ENCODE data around the gene ESPN.

Gene ESPN

DNA sequence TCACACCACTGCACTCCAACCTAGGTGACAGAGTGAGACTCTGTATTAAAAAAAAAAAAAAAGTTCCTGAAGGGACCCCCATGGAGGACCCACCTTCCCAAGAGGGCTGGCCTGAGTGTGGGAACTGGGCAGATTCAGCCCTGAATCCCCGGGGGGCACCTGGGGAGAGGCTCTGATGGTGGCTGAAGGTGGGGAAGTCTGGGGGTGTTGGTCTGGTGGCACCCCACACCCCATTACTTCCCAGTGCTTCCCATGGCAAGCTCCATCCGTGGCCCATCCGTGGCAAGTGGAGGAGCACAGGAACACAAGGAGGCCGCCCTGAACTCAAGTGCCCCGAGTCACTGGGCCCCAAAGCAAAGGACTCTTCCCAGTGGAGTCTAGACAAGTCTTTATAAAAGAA is 42.2 kb downstream of the ESPN start:
- FAIRE-seq, result no peak

GRCh38 chr1:6467224-6467623 is 42.6 kb downstream of the ESPN start:
- no peak for FAIRE-seq

GRCh38 chr1:6467744-6468688 is 43.4 kb downstream of the ESPN start:
- no peak for FAIRE-seq

- FAIRE-seq, result no peak
These were observed 44.3 kb downstream of the ESPN start for GRCh38 chr1:6468729-6469461.

GRCh38 chr1:6470132-6471085 is 45.8 kb downstream of the ESPN start:
- no peak for FAIRE-seq

DNA sequence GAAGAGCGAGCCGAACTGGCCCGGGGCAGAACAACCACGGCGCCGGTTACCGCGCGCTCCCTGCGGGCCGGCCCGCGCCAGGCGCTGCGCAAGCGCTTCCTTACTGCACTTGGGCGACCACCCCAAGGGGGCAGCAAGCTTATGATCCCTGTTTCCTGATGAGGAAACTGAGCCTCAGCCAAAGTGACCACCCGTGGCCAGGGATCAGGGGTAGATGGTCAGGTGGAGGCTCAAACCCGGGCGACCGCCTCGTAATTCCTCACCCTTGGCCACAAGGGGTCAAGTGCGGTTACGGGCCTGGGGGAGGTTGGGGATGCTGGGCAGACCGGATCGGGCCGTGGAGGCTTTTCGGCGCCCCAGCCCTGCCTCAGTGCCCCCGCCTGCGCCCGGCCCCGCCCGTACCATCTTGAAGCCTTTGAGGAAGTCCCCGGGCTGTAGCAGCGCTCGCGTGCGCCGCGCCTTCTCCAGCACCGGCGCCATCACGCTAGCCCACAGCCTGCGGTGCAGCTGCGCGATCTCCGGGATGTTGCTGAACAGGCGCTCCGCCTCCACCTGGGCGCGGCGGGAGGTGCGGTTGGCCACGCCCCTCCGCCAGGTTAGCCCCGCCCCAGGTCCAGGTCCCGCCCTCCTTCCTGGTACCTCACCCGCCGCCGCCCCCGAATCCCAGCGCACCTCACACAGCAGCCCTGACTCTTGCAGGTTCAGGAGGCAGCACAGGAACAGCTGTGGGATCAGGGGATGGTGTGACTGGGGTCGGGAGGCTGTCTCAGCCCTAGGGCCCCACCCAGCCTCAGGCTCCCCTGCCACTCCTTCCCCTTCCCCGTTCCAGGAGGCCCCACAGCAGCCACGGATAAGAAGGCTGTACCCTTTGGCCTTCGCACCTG is 46.8 kb downstream of the ESPN start:
- FAIRE-seq, result no peak

DNA sequence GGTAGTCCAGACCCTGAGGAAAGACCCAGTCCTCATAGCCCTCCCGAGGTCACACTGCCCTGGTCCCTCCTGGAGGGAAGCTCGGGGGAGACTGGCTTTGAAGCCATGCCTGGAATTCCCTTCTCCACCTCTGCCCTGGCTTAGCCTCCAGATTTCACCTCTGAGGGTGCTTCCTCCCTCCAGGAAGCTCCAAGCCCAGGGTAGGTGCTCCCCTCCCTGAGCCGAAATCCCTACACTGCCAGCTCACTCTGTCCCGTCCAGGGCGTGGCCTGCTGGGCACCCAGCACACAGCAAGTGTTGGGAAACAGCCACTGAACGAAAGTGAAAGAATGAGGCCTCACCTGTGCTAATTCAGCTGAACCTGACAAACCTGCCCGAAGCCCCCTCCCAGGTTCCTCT is 47.4 kb downstream of the ESPN start:
- no peak for FAIRE-seq

DNA sequence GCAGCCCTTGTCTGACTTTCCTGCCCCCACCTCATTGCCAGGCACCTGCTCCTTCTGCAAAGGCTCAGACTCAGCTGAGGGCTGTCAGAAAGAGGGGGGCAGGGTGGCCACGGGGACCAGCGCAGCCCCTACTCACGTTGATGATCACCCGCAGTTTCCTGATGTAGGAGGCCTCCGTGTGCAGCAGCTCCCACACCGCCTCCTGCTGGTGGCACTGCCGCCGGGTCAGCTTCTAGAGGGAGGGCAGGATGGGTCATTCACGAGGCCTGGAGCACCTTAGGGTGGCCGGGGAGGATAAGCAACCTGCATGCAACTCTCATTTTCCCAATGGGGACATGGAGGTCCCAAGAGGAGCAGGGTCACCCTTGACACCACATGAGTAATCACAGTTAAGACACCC is 47.8 kb downstream of the ESPN start:
- no peak for FAIRE-seq

GRCh38 chr1:6473156-6473555 is 48.6 kb downstream of the ESPN start:
- FAIRE-seq, result no peak

- FAIRE-seq, result no peak
These were observed 49.6 kb downstream of the ESPN start for GRCh38 chr1:6473974-6474814.

GRCh38 chr1:6474815-6475282 is 50.3 kb downstream of the ESPN start:
- no peak for FAIRE-seq

- no peak for FAIRE-seq
These were observed 51.0 kb downstream of the ESPN start for GRCh38 chr1:6475381-6476133.

DNA sequence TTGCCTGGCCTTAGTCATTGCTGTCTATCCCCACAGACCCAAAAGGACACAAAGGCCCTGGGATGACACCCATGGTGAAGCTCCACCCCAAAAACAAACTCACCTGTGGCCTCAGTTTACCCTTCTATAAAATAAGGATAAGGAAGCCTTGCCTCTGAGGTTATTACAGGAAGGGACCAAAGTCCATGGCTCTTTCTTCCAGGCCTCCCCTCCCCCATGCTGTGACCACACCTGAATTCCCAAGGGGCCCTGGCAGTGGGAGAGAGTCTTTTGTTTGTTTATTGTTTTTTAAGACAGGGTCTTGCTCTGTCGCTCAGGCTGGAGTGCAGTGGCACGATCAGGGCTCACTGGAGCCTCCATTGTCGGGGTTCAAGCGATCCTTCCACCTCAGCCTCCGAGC is 51.9 kb downstream of the ESPN start:
- no peak for FAIRE-seq

GRCh38 chr1:6477039-6477820 is 52.7 kb downstream of the ESPN start:
- FAIRE-seq, result no peak

DNA sequence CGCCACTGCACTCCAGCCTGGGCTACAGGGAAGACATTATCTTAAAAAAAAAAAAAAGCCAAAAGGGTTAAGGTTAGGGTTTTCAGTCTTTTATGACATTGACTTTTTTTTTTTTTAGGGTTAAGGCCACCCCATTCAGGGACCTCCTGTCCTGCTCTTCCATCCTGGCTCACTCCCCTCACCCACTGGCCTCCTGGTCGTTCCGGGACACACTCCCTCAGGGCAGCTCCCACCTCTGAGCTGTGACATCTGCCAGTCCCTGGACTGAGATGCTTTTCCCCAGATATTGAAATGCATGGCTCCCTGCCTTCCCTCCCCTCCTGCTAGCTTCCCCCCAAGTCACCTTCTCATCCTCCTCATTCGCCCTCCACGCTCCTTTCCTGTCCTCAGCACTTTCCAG is 57.2 kb downstream of the ESPN start:
- FAIRE-seq, result no peak

DNA sequence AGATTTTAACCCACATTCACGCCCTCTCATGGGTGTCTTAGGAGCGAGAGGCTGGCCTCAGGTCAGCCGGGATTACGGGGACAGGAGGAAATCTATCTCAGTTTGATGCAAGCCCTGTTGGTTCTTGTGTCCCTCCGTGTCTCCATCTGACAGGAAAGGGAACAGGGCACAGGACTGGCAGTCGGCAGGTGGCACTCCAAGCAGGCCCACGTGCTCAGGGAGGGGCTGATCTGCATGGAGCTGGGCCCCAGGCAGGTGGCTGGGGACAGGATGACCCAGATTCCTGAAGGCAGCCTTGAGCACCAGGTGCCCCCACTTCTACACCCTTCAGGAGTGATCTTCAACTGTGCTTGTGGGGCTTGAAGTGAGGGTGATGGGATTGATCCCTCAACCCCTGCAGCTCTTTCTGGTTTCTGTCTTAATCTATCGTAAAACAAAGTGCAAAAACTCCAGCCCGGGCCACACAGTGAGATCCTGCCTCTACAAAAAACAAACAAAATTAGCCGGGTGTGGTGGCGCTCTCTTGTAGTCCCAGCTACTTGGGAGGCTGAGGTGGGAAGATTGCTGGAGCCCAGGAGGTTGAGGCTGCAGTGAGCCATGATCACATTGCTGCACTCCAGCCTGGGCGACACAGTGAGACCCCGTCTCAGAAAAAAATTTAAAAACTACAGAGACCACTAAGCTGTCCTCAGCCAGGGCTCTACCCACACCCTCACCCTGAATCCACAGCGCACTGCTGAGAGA is 58.6 kb downstream of the ESPN start:
- no peak for FAIRE-seq

DNA sequence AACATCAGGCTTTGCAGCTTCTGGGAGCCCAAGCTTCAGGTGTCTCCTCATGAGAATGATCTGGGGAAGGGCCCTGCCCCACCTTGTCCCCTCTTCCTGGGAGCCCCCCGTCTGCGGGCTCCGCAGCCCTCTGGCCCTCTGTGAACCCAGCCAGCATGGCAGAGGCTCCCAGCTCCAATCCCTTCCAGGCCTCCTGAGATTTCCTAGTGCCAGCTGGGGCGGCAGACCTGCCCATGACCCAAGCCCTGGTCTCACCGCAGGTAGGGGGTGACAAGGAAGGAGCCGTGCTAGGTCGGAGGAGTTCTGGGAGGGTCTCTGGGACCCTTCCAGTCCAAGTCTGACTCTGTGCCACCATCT is 59.2 kb downstream of the ESPN start:
- FAIRE-seq, result no peak

GRCh38 chr1:6484826-6485167 is 60.2 kb downstream of the ESPN start:
- no peak for FAIRE-seq

Data from islet of Langerhans (tissue), 1 donor.